AG04450 (cell line): ENCODE data around the gene FADS1. TPM values are rescaled to one million over a fixed set of nuclear protein-coding genes. Genes with fewer than 3 reads are reported as not detected.

Source experiments
- CTCF ChIA-PET: fragments of 300-600, 350-600 bp; formaldehyde crosslinking; extraction: SDS; loops from one replicate; lab custom pipeline; 2022; ENCODE audit warnings: antibody characterized with exemption, inconsistent platforms; lab: Charles Lee
- POLR2A ChIA-PET: fragments of 350-600 bp; formaldehyde crosslinking; extraction: SDS; loops from one replicate; lab custom pipeline; 2021; ENCODE audit warnings: antibody characterized with exemption, inconsistent platforms; lab: Yijun Ruan, JAX
- DNase-seq: peaks from one replicate; pipeline ENCODE4 v3.0.0-alpha.2; 2011; ENCODE audit warnings: low read depth, low spot score
- H3K27ac ChIP-seq: one replicate; pipeline ENCODE4 v1.5.1; 2012; ENCODE audit warnings: low read depth, low read length, control low read depth
- H3K27me3 ChIP-seq: one replicate; pipeline ENCODE4 v1.6.0; 2012; ENCODE audit warnings: low read length; ENCODE audit not compliant: control insufficient read depth, insufficient read depth
- H3K4me3 ChIP-seq: 2 replicates; pipeline ENCODE4 v1.5.1; 2011; ENCODE audit warnings: mild to moderate bottlenecking, low read depth, low read length, control low read depth
- H3K9me3 ChIP-seq: 2 replicates; pipeline ENCODE4 v1.5.1; 2012; ENCODE audit warnings: low read length; ENCODE audit not compliant: control insufficient read depth, insufficient read depth
- polyA plus RNA-seq: library from polyadenylated mRNA; depleted of rRNA; stranded (reverse); fragments of >200 nt; gene quantifications from 2 replicates; pipeline ENCODE4 v1.2.3, GENCODE V29; 2011
- TF ChIP-seq, protein P1 (sequence below): IDR thresholded peaks from 2 replicates; pipeline ENCODE4 v1.5.1; 2011; ENCODE audit warnings: low read depth, low read length, control low read depth, inconsistent platforms

FADS1 gene
- polyA plus RNA-seq, 1 experiment = 50.4 TPM

- no peaks in the 10 kb centered on the region; the same call in 1 of the 2 replicates for H3K9me3 ChIP-seq
- H3K27ac ChIP-seq = no peak overlapping the region
- POLR2A ChIA-PET = no interaction called here
- no peak for DNase-seq
- peaks cover 5% of the 10 kb centered on the region for H3K27me3 ChIP-seq
- TF ChIP-seq, protein P1, sequence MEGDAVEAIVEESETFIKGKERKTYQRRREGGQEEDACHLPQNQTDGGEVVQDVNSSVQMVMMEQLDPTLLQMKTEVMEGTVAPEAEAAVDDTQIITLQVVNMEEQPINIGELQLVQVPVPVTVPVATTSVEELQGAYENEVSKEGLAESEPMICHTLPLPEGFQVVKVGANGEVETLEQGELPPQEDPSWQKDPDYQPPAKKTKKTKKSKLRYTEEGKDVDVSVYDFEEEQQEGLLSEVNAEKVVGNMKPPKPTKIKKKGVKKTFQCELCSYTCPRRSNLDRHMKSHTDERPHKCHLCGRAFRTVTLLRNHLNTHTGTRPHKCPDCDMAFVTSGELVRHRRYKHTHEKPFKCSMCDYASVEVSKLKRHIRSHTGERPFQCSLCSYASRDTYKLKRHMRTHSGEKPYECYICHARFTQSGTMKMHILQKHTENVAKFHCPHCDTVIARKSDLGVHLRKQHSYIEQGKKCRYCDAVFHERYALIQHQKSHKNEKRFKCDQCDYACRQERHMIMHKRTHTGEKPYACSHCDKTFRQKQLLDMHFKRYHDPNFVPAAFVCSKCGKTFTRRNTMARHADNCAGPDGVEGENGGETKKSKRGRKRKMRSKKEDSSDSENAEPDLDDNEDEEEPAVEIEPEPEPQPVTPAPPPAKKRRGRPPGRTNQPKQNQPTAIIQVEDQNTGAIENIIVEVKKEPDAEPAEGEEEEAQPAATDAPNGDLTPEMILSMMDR = no peak
- no peak overlapping the region for H3K4me3 ChIP-seq
- CTCF ChIA-PET = no interaction called here
Observed at GRCh38 chr11:61756147-61756451, 60.7 kb downstream of the FADS1 start.

DNA sequence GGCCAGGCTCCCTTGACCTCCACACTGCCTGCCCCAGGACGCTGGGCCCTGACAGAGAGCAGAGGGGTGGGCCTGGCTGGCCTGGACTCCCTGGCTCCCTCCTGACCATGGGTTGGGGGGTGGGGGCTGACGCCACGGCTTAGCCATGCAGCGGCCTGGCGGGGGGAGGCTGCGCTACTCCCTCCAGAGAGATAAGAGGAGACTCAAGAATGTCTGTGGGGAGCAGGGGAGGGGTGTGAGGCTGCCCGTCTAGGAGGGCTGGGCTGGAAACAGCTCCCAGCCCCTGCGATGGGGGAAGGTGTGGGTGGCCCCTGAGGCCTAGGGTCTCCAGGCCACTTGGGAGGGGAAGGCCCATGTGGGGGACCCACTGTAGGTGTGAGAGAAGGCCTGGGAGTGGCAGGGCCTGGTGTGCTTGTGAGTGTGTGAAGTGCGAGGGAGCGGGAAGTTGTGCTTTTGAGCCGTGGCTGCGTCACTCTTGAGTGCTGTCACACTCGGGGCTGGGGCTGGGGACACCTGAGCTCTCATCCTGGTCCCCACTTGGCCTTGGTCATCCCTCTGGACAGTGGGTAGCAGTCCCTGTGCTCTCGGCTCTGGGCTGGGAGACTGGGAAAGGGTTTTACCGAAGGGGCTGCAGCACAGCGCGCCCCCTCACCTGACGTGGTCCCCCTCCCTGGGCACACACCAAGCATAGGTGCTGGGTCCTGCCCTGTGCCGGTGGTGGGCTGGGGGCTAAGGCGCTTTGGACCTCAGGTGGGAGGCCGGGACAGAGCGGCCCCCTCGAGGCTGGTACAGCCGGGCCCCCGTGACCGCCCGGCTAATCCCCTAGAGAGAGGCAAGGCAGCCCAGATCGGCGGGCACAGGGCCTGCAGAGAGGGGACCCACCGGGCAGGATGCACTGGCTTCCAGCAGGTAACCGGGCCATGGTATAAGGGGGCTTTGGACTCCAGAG is 62.0 kb downstream of the FADS1 start:
- Histone ChIP-seq H3K27me3 (peaks cover 5% of the 10 kb centered on the region), H3K4me3 (no peak overlapping the region), H3K9me3 (no peaks in the 10 kb centered on the region; the same call in 1 of the 2 replicates), H3K27ac (no peak overlapping the region)
- POLR2A ChIA-PET = no interaction called here
- DNase-seq = no peak
- CTCF ChIA-PET = interaction anchor here (0.8 kb wide), 1 partner anchor 21 kb away, joined by 4 read pairs; no protein-coding TSS in a partner anchor
- TF ChIP-seq, protein P1 = no peak

- CTCF ChIA-PET = interaction anchor here (0.5 to 1.9 kb wide), 6 partner anchors 11 to 355 kb away, joined by 3 to 5 read pairs (median 4); no protein-coding TSS in a partner anchor
- TF ChIP-seq, protein P1 = no peak
- Histone ChIP-seq H3K27me3 (peaks cover 5% of the 10 kb centered on the region), H3K27ac (no peak overlapping the region), H3K9me3 (no peaks in the 10 kb centered on the region; the same call in 1 of the 2 replicates), H3K4me3 (no peak overlapping the region)
- DNase-seq = no peak
- POLR2A ChIA-PET = no interaction called here
Observed at GRCh38 chr11:61753672-61754071, 63.1 kb downstream of the FADS1 start.

- ChIA-PET CTCF (interaction anchor here (0.5 to 1.9 kb wide), 10 partner anchors 12 to 692 kb away, joined by 3 to 5 read pairs (median 3); no protein-coding TSS in a partner anchor), POLR2A (no interaction called here)
- Histone ChIP-seq H3K9me3 (no peaks in the 10 kb centered on the region; the same call in 1 of the 2 replicates), H3K27me3 (peaks cover 5% of the 10 kb centered on the region), H3K4me3 (peak overlapping the region; percentile 63), H3K27ac (no peak overlapping the region)
- no peak for DNase-seq
- TF ChIP-seq, protein P1 = no peak
Observed at GRCh38 chr11:61752925-61753521, 63.8 kb downstream of the FADS1 start.
